CD14-positive monocyte (primary cell): Measurements from ENCODE around the gene SECISBP2L. TPM values are rescaled to one million over a fixed set of nuclear protein-coding genes. Genes with fewer than 3 reads are reported as not detected.
A peak's percentile ranks its signal among the peaks of the same experiment; 100 is the strongest.

ENCODE experiments used
- DNase-seq, 3 donors: peaks; one replicate each; pipeline ENCODE4 v3.0.0-alpha.2; 2011 to 2022
- H2AFZ ChIP-seq: 2 replicates; pipeline ENCODE4 v1.6.0; 2012; ENCODE audit warnings: mild to moderate bottlenecking, low read depth, low read length, inconsistent platforms; ENCODE audit not compliant: insufficient read depth, poor library complexity, severe bottlenecking
- H3K27ac ChIP-seq, 2 donors: 1 replicate in 1 of 2; 2 replicates in 1 of 2; pipeline ENCODE4 v1.5.1; 2012 to 2013; ENCODE audit warnings: low read length in 2 of 2, control low read depth in 1 of 2, inconsistent platforms in 1 of 2, low read depth in 1 of 2, mild to moderate bottlenecking in 1 of 2
- H3K27me3 ChIP-seq, 2 donors: one replicate each; pipeline versions ENCODE4 v1.6.0 to v1.6.1; 2011 to 2013; ENCODE audit warnings: low read length in 2 of 2; ENCODE audit not compliant: control insufficient read depth in 2 of 2, insufficient read depth in 2 of 2
- H3K36me3 ChIP-seq, 2 donors: replicated peaks in 1 of 2; 1 replicate in 1 of 2; 2 replicates in 1 of 2; pipeline versions ENCODE4 v1.5.1 to v1.6.1; 2012 to 2013; ENCODE audit warnings: low read length in 2 of 2, control low read depth in 1 of 2, inconsistent platforms in 1 of 2, mild to moderate bottlenecking in 1 of 2; ENCODE audit not compliant: insufficient read depth in 2 of 2, control insufficient read depth in 1 of 2
- H3K4me1 ChIP-seq, 2 donors: 1 replicate in 1 of 2; 2 replicates in 1 of 2; pipeline versions ENCODE4 v1.5.1 to v1.6.1; 2012 to 2013; ENCODE audit warnings: low read length in 2 of 2, control low read depth in 1 of 2, inconsistent platforms in 1 of 2, mild to moderate bottlenecking in 1 of 2, moderate library complexity in 1 of 2; ENCODE audit not compliant: insufficient read depth in 2 of 2, control insufficient read depth in 1 of 2
- H3K4me2 ChIP-seq: replicated peaks from 2 replicates; pipeline ENCODE3; 2012; ENCODE audit warnings: low read length, moderate library complexity, mild to moderate bottlenecking; ENCODE audit not compliant: poor library complexity, severe bottlenecking; ENCODE audit errors: extremely low read depth
- H3K4me3 ChIP-seq, 3 experiments: fragments of 200-600 bp in 1 of 3; sonication (generic) in 1 of 3; replicated peaks in 1 of 3; 1 replicate in 2 of 3; 2 replicates in 1 of 3; pipeline ENCODE4 v1.5.1; 2011 to 2013; ENCODE audit warnings: low read length in 3 of 3, mild to moderate bottlenecking in 3 of 3, control low read depth in 2 of 3, low read depth in 2 of 3, inconsistent platforms in 1 of 3, moderate library complexity in 1 of 3
- H3K79me2 ChIP-seq: 2 replicates; pipeline ENCODE4 v1.6.0; 2012; ENCODE audit warnings: mild to moderate bottlenecking, control low read depth, inconsistent platforms, low read length, moderate library complexity; ENCODE audit not compliant: insufficient read depth
- H3K9ac ChIP-seq: 2 replicates; pipeline ENCODE4 v1.6.0; 2017; ENCODE audit warnings: low read length, mild to moderate bottlenecking; ENCODE audit not compliant: insufficient read depth, poor library complexity, severe bottlenecking
- H3K9me3 ChIP-seq, 2 donors: replicated peaks in 1 of 2; 1 replicate in 1 of 2; 2 replicates in 1 of 2; pipeline versions ENCODE4 v1.5.1 to v1.6.1; 2012 to 2013; ENCODE audit warnings: low read length in 2 of 2, control low read depth in 1 of 2; ENCODE audit not compliant: control insufficient read depth in 1 of 2, insufficient read depth in 1 of 2
- H4K20me1 ChIP-seq: 2 replicates; pipeline ENCODE4 v1.6.0; 2012; ENCODE audit warnings: mild to moderate bottlenecking, low read length, control low read depth, moderate library complexity; ENCODE audit not compliant: insufficient read depth
- H3K27ac Mint-ChIP-seq, 7 donors: one replicate each; pipeline ENCODE4 v1.8.0; 2020; ENCODE audit warnings: mild to moderate bottlenecking in 7 of 7, mixed read lengths in 7 of 7, moderate library complexity in 6 of 7, inconsistent platforms in 2 of 7
- H3K27me3 Mint-ChIP-seq, 3 donors: one replicate each; pipeline ENCODE4 v1.8.0; 2021 to 2022; ENCODE audit warnings: low read depth in 3 of 3, mild to moderate bottlenecking in 3 of 3, mixed read lengths in 3 of 3, moderate library complexity in 3 of 3, inconsistent platforms in 1 of 3
- H3K36me3 Mint-ChIP-seq, 2 donors: one replicate each; pipeline ENCODE4 v1.8.0; 2020; ENCODE audit warnings: mixed read lengths in 2 of 2, inconsistent platforms in 1 of 2, mild to moderate bottlenecking in 1 of 2
- H3K4me1 Mint-ChIP-seq: one replicate; pipeline ENCODE4 v1.8.0; 2020; ENCODE audit warnings: mild to moderate bottlenecking, mixed read lengths
- H3K4me3 Mint-ChIP-seq, 2 donors: one replicate each; pipeline ENCODE4 v1.8.0; 2020; ENCODE audit warnings: mild to moderate bottlenecking in 2 of 2, mixed read lengths in 2 of 2, moderate library complexity in 1 of 2
- H3K9me3 Mint-ChIP-seq, 7 donors: one replicate each; pipeline ENCODE4 v1.8.0; 2020 to 2022; ENCODE audit warnings: mixed read lengths in 7 of 7, mild to moderate bottlenecking in 6 of 7, moderate library complexity in 6 of 7, inconsistent platforms in 2 of 7
- CTCF ChIP-seq: fragments of 200-600 bp; IDR thresholded peaks from one replicate; pipeline ENCODE4 v1.8.0; 2022; ENCODE audit warnings: antibody characterized with exemption, mild to moderate bottlenecking
- WGBS: methylation state at CpG from one replicate; pipeline ENCODE4 v1.1.5; 2013; ENCODE audit warnings: missing lambda C conversion rate; ENCODE audit not compliant: insufficient coverage; 5-methylcytosine and 5-hydroxymethylcytosine counted together
- intact Hi-C, 2 donors: fragments of 100-400 bp; cut with micrococcal nuclease; formaldehyde crosslinking; loops; one replicate each; pipeline versions ENCODE4 v1.15.0 to v1.15.1; 2023
- polyA plus RNA-seq, 3 donors: library from polyadenylated mRNA; depleted of rRNA in 1 of 3; unstranded in 2 of 3; stranded (reverse) in 1 of 3; fragments of 300-500 nt in 2 of 3; fragments of >200 nt in 1 of 3; fragmentation: Illumina TruSeq in 2 of 3; gene quantifications; 1 replicate in 2 of 3; 2 replicates in 1 of 3; pipeline ENCODE4 v1.2.3, GENCODE V29; 2012 to 2021

Gene SECISBP2L
- polyA plus RNA-seq, 3 donors, result 5.0 to 19.8 (median 9.5) TPM

- Histone ChIP-seq H2AFZ (no peak overlapping the region), H3K4me1 (peaks cover 22 to 30% of the 10 kb centered on the region in 2 donors), H3K9me3 (no peaks in the 10 kb centered on the region), H3K36me3 (no peaks in the 10 kb centered on the region), H3K4me2 (peak overlapping the region; percentile 69), H3K27me3 (no peaks in the 10 kb centered on the region), H3K27ac (peak overlapping the region in 1 of 2 donors; percentile 16), H4K20me1 (no peaks in the 10 kb centered on the region), H3K79me2 (no peaks in the 10 kb centered on the region), H3K9ac (no peak overlapping the region), H3K4me3 (peak overlapping the region in 1 of 3 experiments; percentile 57)
- DNase-seq, result no peak
- intact Hi-C loops, result no loop called here
- no peak overlapping the region for H3K27ac Mint-ChIP-seq
- WGBS, result no CpG with 5 or more reads among the region's 3 CpGs
- H3K9me3 Mint-ChIP-seq, result peaks cover 0 to 1% (median 0%) of the 10 kb centered on the region in 7 donors
- H3K36me3 Mint-ChIP-seq, result no peaks in the 10 kb centered on the region
- H3K4me3 Mint-ChIP-seq, result no peak overlapping the region
- TF ChIP-seq CTCF, result no peak
- H3K4me1 Mint-ChIP-seq, result peaks cover 6% of the 10 kb centered on the region
- peaks cover 0 to 3% (median 0%) of the 10 kb centered on the region in 3 donors for H3K27me3 Mint-ChIP-seq
Measured at GRCh38 chr15:49064281-49064653, 18.0 kb upstream of the SECISBP2L start.

GRCh38 chr15:49063402-49064280, 17.4 kb upstream of the SECISBP2L start:
- no peak for TF ChIP-seq CTCF
- peak overlapping the region; percentile 16 to 39 for H3K27ac ChIP-seq
- peaks cover 6% of the 10 kb centered on the region for H3K4me1 Mint-ChIP-seq
- no peaks in the 10 kb centered on the region for H4K20me1 ChIP-seq
- WGBS, result 27% methylated on average over 12 of the region's 14 CpGs
- no peaks in the 10 kb centered on the region for H3K9me3 ChIP-seq
- no peak overlapping the region for H3K27ac Mint-ChIP-seq
- H3K36me3 ChIP-seq, result no peaks in the 10 kb centered on the region
- intact Hi-C loops, result no loop called here
- H3K27me3 ChIP-seq, result no peaks in the 10 kb centered on the region
- H3K4me3 Mint-ChIP-seq, result no peak overlapping the region
- H3K27me3 Mint-ChIP-seq, result peaks cover 0 to 3% (median 0%) of the 10 kb centered on the region in 3 donors
- peak overlapping the region in 2 of 3 experiments; percentile 13 to 57 for H3K4me3 ChIP-seq
- peak overlapping the region; percentile 19 for H3K9ac ChIP-seq
- H3K36me3 Mint-ChIP-seq, result no peaks in the 10 kb centered on the region
- no peak overlapping the region for H2AFZ ChIP-seq
- H3K9me3 Mint-ChIP-seq, result peaks cover 0 to 1% (median 0%) of the 10 kb centered on the region in 7 donors
- peaks cover 22 to 30% of the 10 kb centered on the region in 2 donors for H3K4me1 ChIP-seq
- DNase-seq, result peak; percentile 54 to 71 (median 68)
- H3K79me2 ChIP-seq, result no peaks in the 10 kb centered on the region
- peak overlapping the region; percentile 69 for H3K4me2 ChIP-seq
